NB4 (cell line): ENCODE measurements around the gene GJD3.

Source experiments
- MYC ChIP-seq: IDR thresholded peaks from 2 replicates; pipeline ENCODE4 v1.6.1; 2011; ENCODE audit warnings: low read depth, low read length
- POLR2A ChIP-seq: IDR thresholded peaks from 2 replicates; pipeline ENCODE4 v1.6.1; 2011; ENCODE audit warnings: mild to moderate bottlenecking; ENCODE audit not compliant: insufficient read length; ENCODE audit errors: extremely low read depth
- TF ChIP-seq, protein P1 (sequence below): IDR thresholded peaks from one replicate; pipeline ENCODE4 v1.5.1; 2012; ENCODE audit warnings: low read depth, low read length

- TF ChIP-seq, protein P1, sequence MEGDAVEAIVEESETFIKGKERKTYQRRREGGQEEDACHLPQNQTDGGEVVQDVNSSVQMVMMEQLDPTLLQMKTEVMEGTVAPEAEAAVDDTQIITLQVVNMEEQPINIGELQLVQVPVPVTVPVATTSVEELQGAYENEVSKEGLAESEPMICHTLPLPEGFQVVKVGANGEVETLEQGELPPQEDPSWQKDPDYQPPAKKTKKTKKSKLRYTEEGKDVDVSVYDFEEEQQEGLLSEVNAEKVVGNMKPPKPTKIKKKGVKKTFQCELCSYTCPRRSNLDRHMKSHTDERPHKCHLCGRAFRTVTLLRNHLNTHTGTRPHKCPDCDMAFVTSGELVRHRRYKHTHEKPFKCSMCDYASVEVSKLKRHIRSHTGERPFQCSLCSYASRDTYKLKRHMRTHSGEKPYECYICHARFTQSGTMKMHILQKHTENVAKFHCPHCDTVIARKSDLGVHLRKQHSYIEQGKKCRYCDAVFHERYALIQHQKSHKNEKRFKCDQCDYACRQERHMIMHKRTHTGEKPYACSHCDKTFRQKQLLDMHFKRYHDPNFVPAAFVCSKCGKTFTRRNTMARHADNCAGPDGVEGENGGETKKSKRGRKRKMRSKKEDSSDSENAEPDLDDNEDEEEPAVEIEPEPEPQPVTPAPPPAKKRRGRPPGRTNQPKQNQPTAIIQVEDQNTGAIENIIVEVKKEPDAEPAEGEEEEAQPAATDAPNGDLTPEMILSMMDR, result no peak
- TF ChIP-seq POLR2A (no peak), MYC (no peak)
These were observed 7.3 kb downstream of the GJD3 start for GRCh38 chr17:40356990-40357881.
